H1 (cell line): ENCODE results near the gene SGCD. TPM values are rescaled to one million over a fixed set of nuclear protein-coding genes. Genes with fewer than 3 reads are reported as not detected.
A peak's percentile ranks its signal among the peaks of the same experiment; 100 is the strongest.

Experiments used
- CTCF ChIA-PET: fragments of 300-600 bp; sonication (Branson Sonifier 250); formaldehyde crosslinking; loops from one replicate; lab custom pipeline; 2021; ENCODE audit not compliant: partially characterized antibody; lab: Charles Lee
- POLR2A ChIA-PET: fragments of 300-600 bp; sonication (Branson Sonifier 250); formaldehyde crosslinking; loops from one replicate; lab custom pipeline; 2021; ENCODE audit warnings: inconsistent platforms; ENCODE audit not compliant: partially characterized antibody; lab: Charles Lee
- DNase-seq, 2 experiments: peaks; one replicate each; pipeline versions ENCODE4 v3.0.0 to v3.0.0-alpha.2; 2010 to 2022; ENCODE audit warnings: low spot score in 2 of 2, low read depth in 1 of 2, mixed read lengths in 1 of 2
- FAIRE-seq: peaks from 2 replicates; lab custom pipeline; 2011; peaks lifted over from hg19 to GRCh38; lab: Jason Lieb, UNC
- H2AFZ ChIP-seq: 2 replicates; pipeline ENCODE4 v1.8.1; 2012; ENCODE audit warnings: low read length, inconsistent platforms
- H2AK5ac ChIP-seq: 2 replicates; pipeline ENCODE4 v1.6.1; 2013; ENCODE audit warnings: low read depth, low read length
- H2BK120ac ChIP-seq: replicated peaks from 2 replicates; pipeline ENCODE3; 2013; ENCODE audit warnings: low read depth, low read length, inconsistent platforms
- H2BK12ac ChIP-seq: 2 replicates; pipeline ENCODE4 v1.6.1; 2013; ENCODE audit warnings: low read depth, low read length
- H2BK15ac ChIP-seq: 2 replicates; pipeline ENCODE4 v1.6.1; 2013; ENCODE audit warnings: low read length
- H2BK20ac ChIP-seq: 2 replicates; pipeline ENCODE4 v1.6.1; 2013; ENCODE audit warnings: low read length
- H2BK5ac ChIP-seq: 2 replicates; pipeline ENCODE4 v1.6.1; 2013; ENCODE audit warnings: low read depth, low read length
- H3K14ac ChIP-seq: 2 replicates; pipeline ENCODE4 v1.6.1; 2013; ENCODE audit warnings: inconsistent platforms; ENCODE audit not compliant: insufficient read length
- H3K18ac ChIP-seq: 2 replicates; pipeline ENCODE4 v1.6.1; 2013; ENCODE audit warnings: low read length; ENCODE audit errors: extremely low read depth
- H3K23ac ChIP-seq: 2 replicates; pipeline ENCODE4 v1.6.1; 2013; ENCODE audit warnings: inconsistent platforms; ENCODE audit not compliant: insufficient read length
- H3K23me2 ChIP-seq: 2 replicates; pipeline ENCODE4 v1.6.1; 2013; ENCODE audit warnings: low read depth, low read length
- H3K27ac ChIP-seq: 2 replicates; pipeline ENCODE4 v1.6.1; 2011; ENCODE audit warnings: low read depth, low read length, inconsistent platforms
- H3K27me3 ChIP-seq, 4 experiments: replicated peaks in 1 of 4; 1 replicate in 1 of 4; 2 replicates in 3 of 4; pipeline versions ENCODE4 v1.6.1 to v1.8.1; 2011 to 2013; ENCODE audit warnings: low read length in 3 of 4, mild to moderate bottlenecking in 3 of 4, inconsistent platforms in 2 of 4, mixed read lengths in 2 of 4, moderate library complexity in 1 of 4; ENCODE audit not compliant: control insufficient read depth in 3 of 4, insufficient read depth in 3 of 4; ENCODE audit errors: extremely low read depth in 1 of 4
- H3K36me3 ChIP-seq, 4 experiments: 2 replicates each; pipeline versions ENCODE4 v1.6.1 to v1.8.1; 2011 to 2013; ENCODE audit warnings: mild to moderate bottlenecking in 4 of 4, low read length in 3 of 4, moderate library complexity in 2 of 4, control low read depth in 1 of 4, inconsistent platforms in 1 of 4; ENCODE audit not compliant: insufficient read depth in 4 of 4, control insufficient read depth in 2 of 4
- H3K4ac ChIP-seq: replicated peaks from 2 replicates; pipeline ENCODE3; 2013; ENCODE audit warnings: low read length, low read depth, mixed read lengths, inconsistent platforms; ENCODE audit not compliant: insufficient read length
- H3K4me1 ChIP-seq, 4 experiments: replicated peaks in 1 of 4; 1 replicate in 1 of 4; 2 replicates in 3 of 4; pipeline versions ENCODE4 v1.6.1 to v1.8.1; 2011 to 2013; ENCODE audit warnings: low read length in 3 of 4, inconsistent platforms in 2 of 4, mixed read lengths in 1 of 4; ENCODE audit not compliant: insufficient read depth in 4 of 4, control insufficient read depth in 3 of 4
- H3K4me2 ChIP-seq, 2 experiments: 2 replicates each; pipeline versions ENCODE4 v1.6.1 to v1.8.1; 2011 to 2013; ENCODE audit warnings: low read depth in 2 of 2, low read length in 2 of 2, control low read depth in 1 of 2, inconsistent platforms in 1 of 2, mild to moderate bottlenecking in 1 of 2; ENCODE audit not compliant: insufficient read depth in 1 of 2
- H3K4me3 ChIP-seq, 4 experiments: fragments of 200-600, 300-600 bp in 1 of 4; sonication (generic), shearing (Covaris generic), sonication (Bioruptor Twin) in 1 of 4; 2 replicates each; pipeline versions ENCODE4 v1.5.1 to v1.8.1; 2011 to 2016; ENCODE audit warnings: low read length in 4 of 4, low read depth in 3 of 4, control low read depth in 2 of 4, inconsistent platforms in 2 of 4, mild to moderate bottlenecking in 2 of 4, mixed read lengths in 1 of 4, moderate library complexity in 1 of 4; ENCODE audit not compliant: insufficient read depth in 2 of 4; ENCODE audit errors: extremely low read depth in 1 of 4
- H3K56ac ChIP-seq: replicated peaks from 2 replicates; pipeline ENCODE3; 2013; ENCODE audit warnings: low read depth, mild to moderate bottlenecking, mixed read lengths, low read length, inconsistent platforms; ENCODE audit not compliant: insufficient read length
- H3K79me1 ChIP-seq: 2 replicates; pipeline ENCODE4 v1.6.1; 2013; ENCODE audit warnings: low read depth, low read length, control low read depth
- H3K79me2 ChIP-seq, 2 experiments: 2 replicates each; pipeline versions ENCODE4 v1.6.1 to v1.8.1; 2012 to 2013; ENCODE audit warnings: low read length in 2 of 2, mild to moderate bottlenecking in 2 of 2, inconsistent platforms in 1 of 2; ENCODE audit not compliant: insufficient read depth in 2 of 2, control insufficient read depth in 1 of 2
- H3K9ac ChIP-seq, 4 experiments: replicated peaks in 1 of 4; 1 replicate in 1 of 4; 2 replicates in 3 of 4; pipeline versions ENCODE4 v1.6.1 to v1.8.1; 2011 to 2013; ENCODE audit warnings: low read depth in 3 of 4, low read length in 3 of 4, control low read depth in 2 of 4, mild to moderate bottlenecking in 2 of 4, moderate library complexity in 2 of 4, inconsistent platforms in 1 of 4; ENCODE audit errors: extremely low read depth in 1 of 4
- H3K9me3 ChIP-seq, 2 experiments: 2 replicates each; pipeline versions ENCODE4 v1.6.1 to v1.8.1; 2012 to 2013; ENCODE audit warnings: mild to moderate bottlenecking in 2 of 2, moderate library complexity in 2 of 2, control low read depth in 1 of 2, inconsistent platforms in 1 of 2, low read depth in 1 of 2, low read length in 1 of 2, mixed read lengths in 1 of 2; ENCODE audit not compliant: insufficient read depth in 2 of 2
- H4K20me1 ChIP-seq, 2 experiments: replicated peaks in 1 of 2; 2 replicates each; pipeline versions ENCODE3 to v1.8.1; 2011 to 2013; ENCODE audit warnings: inconsistent platforms in 2 of 2, low read length in 2 of 2, mild to moderate bottlenecking in 1 of 2; ENCODE audit not compliant: insufficient read depth in 2 of 2, control insufficient read depth in 1 of 2
- H4K5ac ChIP-seq: 2 replicates; pipeline ENCODE4 v1.6.1; 2013; ENCODE audit warnings: low read length, low read depth, mixed read lengths, inconsistent platforms; ENCODE audit not compliant: insufficient read length
- H4K8ac ChIP-seq: 2 replicates; pipeline ENCODE4 v1.8.0; 2013; ENCODE audit warnings: mild to moderate bottlenecking, moderate library complexity, low read length, inconsistent platforms; ENCODE audit not compliant: insufficient read depth; ENCODE audit errors: extremely low read depth
- H4K91ac ChIP-seq: replicated peaks from 2 replicates; pipeline ENCODE3; 2013; ENCODE audit warnings: low read length, mixed read lengths, inconsistent platforms; ENCODE audit not compliant: insufficient read length
- ASH2L ChIP-seq: fragments of 200-600, 300-600 bp; sonication (generic); IDR thresholded peaks from one replicate; pipeline ENCODE4 v1.7.1; 2017; ENCODE audit warnings: low read length
- BRCA1 ChIP-seq: IDR thresholded peaks from 2 replicates; pipeline ENCODE4 v1.6.1; 2012; ENCODE audit warnings: low read depth, low read length, improper control_type of control experiment
- CEBPB ChIP-seq: IDR thresholded peaks from 2 replicates; pipeline ENCODE4 v1.6.1; 2012; ENCODE audit warnings: low read depth, low read length
- CREB1 ChIP-seq: IDR thresholded peaks from 2 replicates; pipeline ENCODE4 v1.6.1; 2012; ENCODE audit warnings: inconsistent platforms
- EP300 ChIP-seq, 2 experiments: IDR thresholded peaks; 1 replicate in 1 of 2; 2 replicates in 1 of 2; pipeline ENCODE4 v1.6.1; 2011 to 2012; ENCODE audit warnings: low read depth in 2 of 2, low read length in 2 of 2, mild to moderate bottlenecking in 2 of 2, borderline replicate concordance in 1 of 2, inconsistent platforms in 1 of 2, moderate library complexity in 1 of 2
- FOSL1 ChIP-seq: IDR thresholded peaks from 2 replicates; pipeline ENCODE4 v1.6.1; 2011; ENCODE audit warnings: mild to moderate bottlenecking, low read depth, low read length, moderate library complexity; ENCODE audit not compliant: insufficient read depth
- KDM4A ChIP-seq: IDR thresholded peaks from one replicate; pipeline ENCODE4 v1.7.1; 2012; ENCODE audit warnings: low read depth, mild to moderate bottlenecking, moderate library complexity, low read length, inconsistent platforms; ENCODE audit not compliant: severe bottlenecking
- MAX ChIP-seq: IDR thresholded peaks from 2 replicates; pipeline ENCODE4 v1.6.1; 2012; ENCODE audit warnings: inconsistent platforms
- POLR2A ChIP-seq, 2 experiments: IDR thresholded peaks; 1 replicate in 1 of 2; 2 replicates in 1 of 2; pipeline ENCODE4 v1.6.1; 2011; ENCODE audit warnings: low read depth in 2 of 2, low read length in 2 of 2, mild to moderate bottlenecking in 2 of 2; ENCODE audit errors: control extremely low read depth in 1 of 2
- SAP30 ChIP-seq: fragments of 300-600 bp; sonication (generic); IDR thresholded peaks from 2 replicates; pipeline ENCODE4 v1.7.1; 2012; ENCODE audit warnings: low read length, moderate library complexity, mild to moderate bottlenecking, inconsistent platforms; ENCODE audit not compliant: insufficient read depth, insufficient replicate concordance
- SP1 ChIP-seq: IDR thresholded peaks from 2 replicates; pipeline ENCODE4 v1.6.1; 2011; ENCODE audit warnings: low read depth, low read length
- SRF ChIP-seq: IDR thresholded peaks from 2 replicates; pipeline ENCODE4 v1.6.1; 2011; ENCODE audit warnings: mild to moderate bottlenecking, low read depth, low read length, moderate library complexity
- TEAD4 ChIP-seq: IDR thresholded peaks from 2 replicates; pipeline ENCODE4 v1.6.1; 2012; ENCODE audit warnings: low read depth, low read length, inconsistent platforms, mixed read lengths
- ZNF274 ChIP-seq: IDR thresholded peaks from 2 replicates; pipeline ENCODE4 v1.7.0; 2012; ENCODE audit warnings: low read length, borderline replicate concordance; ENCODE audit errors: extremely low read depth
- WGBS, 2 experiments: shearing (Covaris generic) in 1 of 2; methylation state at CpG; one replicate each; pipeline versions ENCODE4 v1.1.6 to v1.1.7; 2013 to 2015; ENCODE audit warnings: low lambda C conversion rate in 2 of 2, mixed read lengths in 2 of 2, inconsistent platforms in 1 of 2, low coverage in 1 of 2, missing lambda C conversion rate in 1 of 2; ENCODE audit not compliant: insufficient replicate concordance in 2 of 2, insufficient coverage in 1 of 2, insufficient read length in 1 of 2; ENCODE audit errors: extremely low coverage in 1 of 2, missing lambda C conversion rate in 1 of 2; 5-methylcytosine and 5-hydroxymethylcytosine counted together
- polyA plus RNA-seq, 7 experiments: library from polyadenylated mRNA; depleted of rRNA in 3 of 7; stranded (reverse) in 5 of 7; unstranded in 2 of 7; fragments of >200 nt in 5 of 7; fragments of 200-250 nt in 2 of 7; gene quantifications; 1 replicate in 5 of 7; 2 replicates in 1 of 7; 4 replicates in 1 of 7; pipeline versions ENCODE4 v1.2.1 to v1.2.3, GENCODE V29; 2011 to 2013; ENCODE audit warnings: missing spikeins in 2 of 7, mixed read lengths in 2 of 7
- total RNA-seq: library from RNA; stranded (reverse); fragmentation: NEBNext Ultra II Directional; extraction: Animal tissue kit (Norgen Biotek cat#: 25700); gene quantifications from 2 replicates; pipeline ENCODE4 v1.2.1, GENCODE V29; 2021
- TF ChIP-seq, protein P1 (sequence below): IDR thresholded peaks from 2 replicates; pipeline ENCODE4 v1.6.1; 2012; ENCODE audit warnings: inconsistent platforms

The SGCD gene
- total and polyA plus RNA-seq, 2 of the 8 experiments (the other 6 are each of a cell fraction or from before 2014, with no cell fraction given): 0.04 to 0.08 TPM

- ChIA-PET CTCF (interaction anchor here (0.8 kb wide), 1 partner anchor 15 kb away, joined by 3 read pairs; no protein-coding TSS in a partner anchor), POLR2A (no interaction called here)
- 92% methylated on average over 6 of the region's 6 CpGs; no CpG with 5 or more reads in 1 of the 2 experiments for WGBS, 2 experiments
- H3K4me1 ChIP-seq: no peaks in the 10 kb centered on the region
- H2BK5ac ChIP-seq: no peak overlapping the region
- no peak for FAIRE-seq
- no peaks in the 10 kb centered on the region for H3K27me3 ChIP-seq
- no peak overlapping the region for H2AK5ac ChIP-seq
- H3K4me2 ChIP-seq: no peak overlapping the region
- H4K91ac ChIP-seq: no peak overlapping the region
- no peak overlapping the region for H4K8ac ChIP-seq
- H3K9me3 ChIP-seq: no peaks in the 10 kb centered on the region
- H2BK120ac ChIP-seq: no peak overlapping the region
- no peak overlapping the region for H2BK12ac ChIP-seq
- H3K23me2 ChIP-seq: no peaks in the 10 kb centered on the region; the same call in 1 of the 2 replicates
- no peak overlapping the region for H3K56ac ChIP-seq
- no peak overlapping the region for H2BK20ac ChIP-seq
- H4K20me1 ChIP-seq: no peaks in the 10 kb centered on the region
- H3K27ac ChIP-seq: no peak overlapping the region
- no peak for DNase-seq
- no peak overlapping the region for H3K18ac ChIP-seq
- no peak overlapping the region for H3K4ac ChIP-seq
- H3K79me2 ChIP-seq: no peaks in the 10 kb centered on the region
- H2AFZ ChIP-seq: peak overlapping the region; percentile 76; the same call in 1 of the 2 replicates
- H3K36me3 ChIP-seq: no peaks in the 10 kb centered on the region
- no peak overlapping the region for H3K14ac ChIP-seq
- no peak overlapping the region for H3K23ac ChIP-seq
- H3K4me3 ChIP-seq: no peak overlapping the region
- H4K5ac ChIP-seq: no peak overlapping the region
- H3K9ac ChIP-seq: no peak overlapping the region
- H2BK15ac ChIP-seq: no peak overlapping the region
- no peaks in the 10 kb centered on the region for H3K79me1 ChIP-seq
- TF ChIP-seq FOSL1 (no peak), ASH2L (no peak), KDM4A (no peak), SRF (no peak), TEAD4 (no peak), EP300 (IDR thresholded peaks at IDR 0.05; ENCODE audit: borderline replicate concordance in 1 of 2, low read depth in 2 of 2, low read length in 2 of 2) (no peak), POLR2A (IDR thresholded peaks at IDR 0.05; ENCODE audit: control extremely low read depth in 1 of 2, low read depth in 2 of 2, low read length in 2 of 2) (no peak), CEBPB (no peak), ZNF274 (no peak), CREB1 (no peak), BRCA1 (no peak), MAX (no peak), SP1 (no peak), SAP30 (no peak)
- TF ChIP-seq, protein P1, sequence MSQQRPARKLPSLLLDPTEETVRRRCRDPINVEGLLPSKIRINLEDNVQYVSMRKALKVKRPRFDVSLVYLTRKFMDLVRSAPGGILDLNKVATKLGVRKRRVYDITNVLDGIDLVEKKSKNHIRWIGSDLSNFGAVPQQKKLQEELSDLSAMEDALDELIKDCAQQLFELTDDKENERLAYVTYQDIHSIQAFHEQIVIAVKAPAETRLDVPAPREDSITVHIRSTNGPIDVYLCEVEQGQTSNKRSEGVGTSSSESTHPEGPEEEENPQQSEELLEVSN: no peak
These were observed 332 bp downstream of the SGCD start for GRCh38 chr5:156327296-156327695.
